ENCODE measurements around the gene MICAL3.

MICAL3 gene

GRCh38 chr22:17924735-17925364 is 99.5 kb downstream of the MICAL3 start:
- no peak for DNase-seq

GRCh38 chr22:17924076-17924475 is 100.3 kb downstream of the MICAL3 start:
- no peak for DNase-seq

GRCh38 chr22:17922925-17923903 is 101.1 kb downstream of the MICAL3 start:
- DNase-seq = no peak

- no peak for DNase-seq
Measured at GRCh38 chr22:17921871-17922821, 102.2 kb downstream of the MICAL3 start.

GRCh38 chr22:17920992-17921650 is 103.2 kb downstream of the MICAL3 start:
- DNase-seq = no peak

- no peak for DNase-seq
Measured at GRCh38 chr22:17920145-17920605, 104.2 kb downstream of the MICAL3 start.

GRCh38 chr22:17919276-17920144 is 104.9 kb downstream of the MICAL3 start:
- DNase-seq = no peak

GRCh38 chr22:17918840-17919239 is 105.5 kb downstream of the MICAL3 start:
- no peak for DNase-seq

- peak; percentile 11 for DNase-seq
Measured at GRCh38 chr22:17917490-17917983, 106.8 kb downstream of the MICAL3 start.

GRCh38 chr22:17916226-17916889 is 108.0 kb downstream of the MICAL3 start:
- DNase-seq = no peak

- no peak for DNase-seq
Measured at GRCh38 chr22:17915676-17916075, 108.7 kb downstream of the MICAL3 start.

GRCh38 chr22:17915188-17915587 is 109.2 kb downstream of the MICAL3 start:
- DNase-seq = no peak

GRCh38 chr22:17914474-17914873 is 109.9 kb downstream of the MICAL3 start:
- no peak for DNase-seq

- DNase-seq = no peak
Measured at GRCh38 chr22:17913801-17914347, 110.5 kb downstream of the MICAL3 start.

GRCh38 chr22:17912945-17913721 is 111.2 kb downstream of the MICAL3 start:
- DNase-seq = no peak

GRCh38 chr22:17911887-17912286 is 112.5 kb downstream of the MICAL3 start:
- DNase-seq = no peak

- DNase-seq = no peak
Measured at GRCh38 chr22:17911312-17911705, 113.1 kb downstream of the MICAL3 start.

GRCh38 chr22:17910561-17911311 is 113.6 kb downstream of the MICAL3 start:
- DNase-seq = no peak

GRCh38 chr22:17907748-17908051 is 116.7 kb downstream of the MICAL3 start:
- no peak for DNase-seq
